ENCODE results near the gene ZNF428.

GRCh38 chr19:43575156-43575950, 44.1 kb downstream of the ZNF428 start, which contains the start of the genes PINLYP and XRCC1:
- no peak; the same call in 1 of the 2 replicates for TF ChIP-seq E2F6 (IDR thresholded peaks at IDR 0.05)
- no peak for TF ChIP-seq CTCF (IDR thresholded peaks at IDR 0.05; ENCODE audit: control extremely low read depth in 1 of 3, insufficient read depth in 1 of 3, low read depth in 1 of 3, low read length in 3 of 3)
- no peak for TF ChIP-seq HDAC6 (IDR thresholded peaks at IDR 0.05; ENCODE audit: low read depth, low read length)
- peak; percentile 62; the same call in 1 of the 2 replicates for TF ChIP-seq SP1 (IDR thresholded peaks at IDR 0.05; ENCODE audit: low read depth, low read length)
- TF ChIP-seq POLR2AphosphoS5 (IDR thresholded peaks at IDR 0.05; ENCODE audit: low read depth, low read length), result peak; percentile 77; the same call in 1 of the 2 replicates
